Epithelial cell of esophagus (primary cell): Measurements from ENCODE around the gene GPR33.

Source experiments
- DNase-seq: peaks from one replicate; pipeline ENCODE4 v3.0.0; 2010; ENCODE audit warnings: low read depth
- H3K4me3 ChIP-seq: 2 replicates; pipeline ENCODE4 v1.5.1; 2011; ENCODE audit warnings: mild to moderate bottlenecking, low read length, control low read depth
- TF ChIP-seq, protein P1 (sequence below): IDR thresholded peaks from 2 replicates; pipeline ENCODE4 v1.5.1; 2011; ENCODE audit warnings: low read depth, mild to moderate bottlenecking, low read length, control low read depth, inconsistent platforms; ENCODE audit not compliant: insufficient read depth; ENCODE audit errors: missing control alignments

GPR33 gene

DNA sequence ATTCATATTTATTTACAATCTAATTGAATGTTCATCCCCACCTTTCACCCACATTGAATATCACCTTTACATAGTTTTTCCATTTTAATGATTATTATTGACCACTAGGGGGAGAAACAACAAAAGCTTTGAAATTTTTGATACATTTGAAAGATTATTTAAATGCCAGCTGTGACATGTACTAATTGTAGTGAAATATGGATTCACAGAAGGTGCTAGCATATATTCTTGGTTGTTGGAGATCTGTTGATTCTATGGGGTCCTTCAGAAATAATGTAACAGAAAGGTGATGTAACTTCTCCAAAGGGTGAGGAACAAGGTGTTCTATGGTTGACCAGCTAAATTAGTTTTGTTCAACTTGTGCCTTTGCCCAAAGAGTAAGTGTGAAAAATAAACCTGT, 22.4 kb upstream of the GPR33 start:
- TF ChIP-seq, protein P1, sequence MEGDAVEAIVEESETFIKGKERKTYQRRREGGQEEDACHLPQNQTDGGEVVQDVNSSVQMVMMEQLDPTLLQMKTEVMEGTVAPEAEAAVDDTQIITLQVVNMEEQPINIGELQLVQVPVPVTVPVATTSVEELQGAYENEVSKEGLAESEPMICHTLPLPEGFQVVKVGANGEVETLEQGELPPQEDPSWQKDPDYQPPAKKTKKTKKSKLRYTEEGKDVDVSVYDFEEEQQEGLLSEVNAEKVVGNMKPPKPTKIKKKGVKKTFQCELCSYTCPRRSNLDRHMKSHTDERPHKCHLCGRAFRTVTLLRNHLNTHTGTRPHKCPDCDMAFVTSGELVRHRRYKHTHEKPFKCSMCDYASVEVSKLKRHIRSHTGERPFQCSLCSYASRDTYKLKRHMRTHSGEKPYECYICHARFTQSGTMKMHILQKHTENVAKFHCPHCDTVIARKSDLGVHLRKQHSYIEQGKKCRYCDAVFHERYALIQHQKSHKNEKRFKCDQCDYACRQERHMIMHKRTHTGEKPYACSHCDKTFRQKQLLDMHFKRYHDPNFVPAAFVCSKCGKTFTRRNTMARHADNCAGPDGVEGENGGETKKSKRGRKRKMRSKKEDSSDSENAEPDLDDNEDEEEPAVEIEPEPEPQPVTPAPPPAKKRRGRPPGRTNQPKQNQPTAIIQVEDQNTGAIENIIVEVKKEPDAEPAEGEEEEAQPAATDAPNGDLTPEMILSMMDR, result peak; percentile 31
- H3K4me3 ChIP-seq, result no peak overlapping the region
- DNase-seq, result peak; percentile 39

DNA sequence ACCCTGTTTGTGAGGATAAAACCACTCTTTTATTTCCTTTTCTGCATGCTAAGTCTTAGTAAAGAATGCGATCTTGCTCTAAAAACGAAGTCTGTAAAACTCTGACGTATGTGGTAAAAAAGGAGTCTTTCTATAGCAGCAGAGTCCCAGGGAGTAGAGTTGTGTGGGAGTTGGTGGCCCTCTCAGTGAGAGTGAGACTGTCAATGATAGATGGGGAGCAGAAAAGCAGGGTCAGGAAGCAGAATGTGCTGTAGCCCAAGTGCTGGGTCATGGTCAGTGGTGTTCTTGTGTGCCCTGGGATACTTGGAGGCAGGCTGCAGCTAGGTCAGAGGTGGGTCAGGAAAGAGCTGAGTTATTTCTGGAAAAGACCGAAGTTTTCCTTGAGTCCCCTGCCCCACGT, 20.3 kb upstream of the GPR33 start:
- no peak for DNase-seq
- TF ChIP-seq, protein P1, result no peak
- H3K4me3 ChIP-seq, result no peak overlapping the region

DNA sequence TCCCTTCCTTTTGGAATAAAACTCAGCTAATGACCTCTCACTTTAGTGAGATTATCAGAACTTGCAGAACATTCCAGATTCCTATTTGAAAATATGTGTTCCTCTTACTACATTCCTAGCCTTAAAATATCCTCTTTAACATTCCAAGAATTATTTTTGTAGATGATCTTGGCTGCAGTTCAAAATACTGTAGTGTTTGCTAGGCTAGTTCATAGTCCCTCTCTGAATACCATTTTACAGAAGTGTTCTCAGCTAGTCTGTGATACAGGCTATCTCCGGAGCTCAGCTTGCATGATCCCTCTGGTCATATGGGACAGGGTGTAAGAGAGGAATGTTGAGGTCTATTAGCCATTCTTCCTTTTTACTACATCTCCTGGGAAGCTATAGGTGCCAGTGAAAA, 17.6 kb upstream of the GPR33 start:
- TF ChIP-seq, protein P1, result no peak
- no peak for DNase-seq
- H3K4me3 ChIP-seq, result no peak overlapping the region

DNA sequence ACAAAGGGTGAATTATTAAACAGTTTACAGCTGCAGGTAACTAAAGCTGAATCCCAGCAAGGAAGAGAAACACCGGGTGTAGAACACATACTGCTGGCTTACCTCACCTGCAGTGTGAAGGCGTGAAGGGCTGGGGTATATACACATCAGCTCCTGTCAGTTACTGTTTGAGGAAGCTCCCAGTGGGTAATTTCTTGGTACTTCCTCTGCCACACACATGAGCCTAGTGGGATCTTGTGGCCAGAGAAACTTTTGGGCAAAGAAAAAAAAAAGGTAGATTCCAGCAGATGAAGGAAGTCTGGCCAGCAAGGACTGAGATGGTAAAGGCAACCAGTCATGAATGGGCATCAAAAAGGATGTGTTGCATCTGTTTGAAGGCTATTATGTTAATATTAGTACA, 14.0 kb upstream of the GPR33 start:
- TF ChIP-seq, protein P1, result no peak
- no peak overlapping the region for H3K4me3 ChIP-seq
- DNase-seq, result no peak

DNA sequence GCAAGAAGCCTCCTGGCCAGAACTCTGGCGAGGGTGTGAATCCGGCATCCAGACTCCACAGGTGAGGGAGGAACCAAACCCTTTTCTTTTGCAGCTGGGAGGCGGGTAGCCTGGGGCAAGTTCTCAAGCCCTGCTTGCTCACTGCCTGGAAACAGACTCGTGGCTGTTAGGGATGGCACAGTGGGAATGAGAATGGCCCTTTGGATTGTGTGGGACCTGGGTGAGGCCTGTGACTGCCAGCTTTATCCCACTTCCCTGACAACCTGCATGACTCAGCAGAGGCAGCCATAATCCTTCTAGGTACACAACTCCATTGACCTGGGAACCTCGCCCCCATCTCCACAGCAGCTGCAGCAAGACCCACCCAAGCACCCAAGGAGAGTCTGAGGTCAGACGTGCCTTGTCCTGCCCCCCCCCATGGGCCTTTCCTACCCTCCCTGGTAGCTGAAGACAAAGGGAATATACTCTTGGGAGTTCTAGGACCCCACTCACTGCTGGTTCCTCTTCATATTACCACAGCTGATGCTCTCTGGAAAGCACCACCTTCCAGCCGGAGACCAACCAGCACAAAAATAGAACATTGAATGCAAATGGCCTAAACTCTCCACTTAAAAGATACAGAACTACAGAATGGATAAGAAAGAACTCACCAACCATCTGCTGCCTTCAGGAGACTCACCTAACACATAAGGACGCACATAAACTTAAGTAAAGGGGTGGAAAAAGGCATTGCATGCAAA, 5.1 kb upstream of the GPR33 start:
- H3K4me3 ChIP-seq, result no peak overlapping the region
- DNase-seq, result peak; percentile 64
- TF ChIP-seq, protein P1, result no peak

DNA sequence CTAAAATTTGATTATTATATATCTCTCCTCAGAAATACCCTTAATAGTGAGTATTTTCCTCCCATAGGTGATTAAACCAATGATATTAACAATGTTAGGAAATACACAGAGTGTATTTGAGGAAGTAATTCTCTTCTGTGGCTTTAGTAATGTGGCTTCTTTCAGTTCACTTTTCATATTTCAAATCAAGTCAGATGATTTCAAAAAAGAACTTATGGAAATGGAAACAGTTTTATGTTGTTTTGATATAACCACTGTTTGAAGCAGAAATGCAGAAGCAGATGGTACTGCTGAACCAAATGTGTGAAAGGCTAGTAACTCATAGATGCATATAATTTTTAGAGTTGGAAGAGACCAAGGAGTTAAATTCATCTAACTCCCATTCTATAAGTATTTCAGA, 1.9 kb upstream of the GPR33 start:
- no peak for DNase-seq
- H3K4me3 ChIP-seq, result no peak overlapping the region
- TF ChIP-seq, protein P1, result no peak

DNA sequence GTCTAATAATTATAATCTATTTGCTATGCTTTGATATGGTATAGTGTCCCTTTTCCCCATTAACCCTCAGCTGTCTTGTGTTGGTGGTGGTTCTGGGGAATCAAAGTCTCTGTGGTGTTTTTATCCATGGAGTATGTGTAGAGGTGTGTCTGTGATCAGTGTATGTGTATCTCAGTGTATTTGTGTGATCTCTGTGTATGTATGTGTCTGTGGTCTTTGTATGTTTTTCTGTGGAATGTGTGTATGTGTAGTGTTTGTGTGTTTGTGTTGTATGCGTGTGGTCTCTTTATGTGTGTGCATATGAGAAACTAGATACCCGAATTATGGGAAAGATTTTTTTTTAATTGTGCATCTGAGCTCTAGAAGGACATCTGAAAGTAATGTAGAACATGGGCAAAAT, 1.1 kb downstream of the GPR33 start:
- DNase-seq, result no peak
- H3K4me3 ChIP-seq, result no peak overlapping the region
- TF ChIP-seq, protein P1, result no peak
